HG03469 (cell line): Measurements from ENCODE around the gene FAM124A.

ENCODE experiments used
- ATAC-seq: cut with Tn5 transposase; IDR thresholded peaks from one replicate; pipeline ENCODE4 v1.9.1; 2021; ENCODE audit warnings: mild to moderate bottlenecking, moderate library complexity, moderate number of reproducible peaks; ENCODE audit not compliant: unreplicated experiment

Gene FAM124A

GRCh38 chr13:51222037-51222685, at the start of gene FAM124A:
Gene FAM124A, plus strand, starts transcription at chr13:51222398. Its CDS starts 104 bp downstream, at chr13:51222502.
- no peak for ATAC-seq

DNA sequence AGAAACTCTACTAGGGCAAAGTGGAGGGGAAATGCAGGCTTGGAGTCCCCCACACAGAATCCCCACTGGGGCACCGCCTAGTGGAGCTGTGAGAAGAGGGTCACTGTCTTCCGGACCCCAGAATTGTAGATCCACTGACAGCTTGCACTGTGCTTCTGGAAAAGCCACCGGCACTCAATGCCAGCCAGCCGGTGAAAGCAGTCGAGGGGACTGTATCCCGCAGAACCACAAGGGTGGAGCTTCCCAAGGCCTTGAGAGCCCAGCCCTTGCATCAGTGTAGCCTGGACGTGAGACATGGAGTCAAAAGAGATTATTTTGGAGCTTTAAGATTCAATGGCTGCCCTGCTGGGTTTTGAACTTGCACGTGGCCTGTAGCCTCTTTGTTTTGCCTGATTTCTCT, 47.2 kb upstream of the FAM124A start:
- no peak for ATAC-seq

DNA sequence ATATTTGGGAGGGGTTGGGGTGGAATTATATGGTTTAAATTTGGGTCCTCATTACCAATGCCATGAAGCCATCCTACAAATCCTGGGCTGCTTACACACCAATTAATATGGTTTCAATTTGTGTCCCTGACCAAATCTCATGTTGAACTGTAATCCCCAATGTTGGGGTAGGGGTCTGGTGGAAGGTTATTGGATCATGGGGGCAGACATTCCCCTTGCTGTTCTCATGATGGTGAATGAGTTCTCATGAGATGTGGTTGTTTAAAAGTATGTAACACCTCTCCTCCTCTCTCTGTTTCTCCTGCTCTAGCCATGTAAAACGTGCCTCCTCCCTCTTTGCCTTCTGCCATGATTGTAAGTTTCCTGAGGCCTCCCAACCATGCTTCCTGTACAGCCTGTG, 46.6 kb upstream of the FAM124A start:
- ATAC-seq: no peak

DNA sequence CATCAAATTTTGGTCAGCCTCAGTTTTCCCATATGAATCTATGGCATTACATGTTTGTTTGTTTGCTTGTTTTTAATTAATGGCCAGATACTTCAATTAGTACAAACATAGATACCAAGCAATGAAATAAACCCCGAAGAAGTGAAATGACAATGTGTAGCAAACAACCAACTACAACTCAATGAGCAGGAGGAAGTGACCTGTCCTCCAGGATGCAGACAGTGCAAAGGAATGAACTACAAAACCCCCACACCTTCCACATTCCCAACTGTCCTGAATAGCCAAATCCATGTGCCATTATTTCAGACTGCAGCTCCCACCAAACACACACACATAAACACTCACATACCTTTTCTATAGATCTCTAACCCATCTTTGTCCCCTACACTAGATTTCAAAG, 45.0 kb upstream of the FAM124A start:
- no peak for ATAC-seq

DNA sequence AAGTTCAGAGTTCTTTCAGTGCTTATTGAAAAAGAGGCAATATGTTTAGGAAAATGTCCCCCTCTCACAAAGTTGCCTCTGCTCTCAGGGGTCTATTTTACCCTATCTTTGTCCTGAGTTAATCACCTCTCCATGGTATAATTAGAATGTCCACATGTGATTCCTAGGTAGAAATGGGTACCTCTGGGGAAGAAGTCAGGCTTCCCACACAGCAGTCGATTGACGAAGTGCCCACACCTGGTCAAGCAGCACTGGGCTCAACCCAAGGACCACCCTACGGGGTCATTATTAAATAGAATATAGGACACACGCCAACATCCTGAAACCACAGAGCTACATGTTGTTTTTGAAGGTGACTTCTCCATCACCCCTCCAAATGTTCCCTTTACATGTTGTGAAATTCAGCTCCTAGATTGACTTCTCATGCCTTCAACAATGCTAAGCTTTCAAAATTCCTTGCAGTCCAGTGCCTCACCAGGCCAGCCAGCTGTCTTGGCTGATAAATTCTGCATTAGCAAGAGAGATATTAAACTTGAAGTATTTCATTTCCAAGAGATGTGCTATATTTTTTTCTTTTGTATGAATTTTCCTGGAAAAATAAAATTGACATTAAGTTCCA, 43.6 kb upstream of the FAM124A start:
- ATAC-seq: no peak

GRCh38 chr13:51179432-51179971, 42.7 kb upstream of the FAM124A start:
- no peak for ATAC-seq

- ATAC-seq: no peak
Observed at GRCh38 chr13:51180853-51181511, 41.2 kb upstream of the FAM124A start.

GRCh38 chr13:51181786-51182383, 40.3 kb upstream of the FAM124A start:
- ATAC-seq: no peak

- no peak for ATAC-seq
Observed at GRCh38 chr13:51191743-51192142, 30.5 kb upstream of the FAM124A start.

DNA sequence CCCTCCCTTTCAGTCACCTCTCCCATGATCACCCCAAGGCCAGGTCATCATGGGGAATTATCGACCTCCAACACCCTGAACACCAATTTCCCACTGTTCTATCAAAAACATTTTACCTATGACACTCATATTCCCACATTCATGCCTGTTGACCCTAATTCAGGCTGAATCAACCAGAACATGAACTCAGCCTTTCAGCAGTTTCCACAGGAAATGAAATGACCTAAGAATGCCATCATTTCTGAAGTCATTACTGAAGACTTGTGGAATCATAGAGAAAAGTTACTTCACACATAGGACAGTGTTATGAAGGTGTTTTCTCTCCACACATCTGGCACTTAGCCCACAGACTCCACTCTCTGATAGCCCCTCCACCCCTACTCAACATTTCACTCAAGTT, 29.9 kb upstream of the FAM124A start:
- ATAC-seq: no peak

DNA sequence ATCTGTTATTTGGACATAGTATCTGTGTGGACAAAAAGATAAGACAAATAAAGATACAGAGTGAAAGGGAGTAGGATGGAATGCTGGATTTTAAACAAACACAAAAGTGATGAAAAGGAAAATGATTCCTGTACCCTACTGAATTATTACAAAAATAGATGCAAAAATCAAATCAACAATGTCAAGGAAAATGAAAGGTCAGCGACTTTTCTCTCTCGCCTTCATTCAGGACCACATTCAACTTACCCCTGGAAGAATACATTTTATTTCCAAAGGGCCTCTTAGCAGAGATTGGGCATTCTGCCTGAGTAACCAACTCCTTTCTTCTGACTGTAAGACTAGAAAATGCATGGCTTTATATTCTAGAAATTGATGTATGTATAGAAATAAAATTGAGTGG, 28.8 kb upstream of the FAM124A start:
- no peak for ATAC-seq

- no peak for ATAC-seq
Observed at GRCh38 chr13:51194942-51195341, 27.3 kb upstream of the FAM124A start.

DNA sequence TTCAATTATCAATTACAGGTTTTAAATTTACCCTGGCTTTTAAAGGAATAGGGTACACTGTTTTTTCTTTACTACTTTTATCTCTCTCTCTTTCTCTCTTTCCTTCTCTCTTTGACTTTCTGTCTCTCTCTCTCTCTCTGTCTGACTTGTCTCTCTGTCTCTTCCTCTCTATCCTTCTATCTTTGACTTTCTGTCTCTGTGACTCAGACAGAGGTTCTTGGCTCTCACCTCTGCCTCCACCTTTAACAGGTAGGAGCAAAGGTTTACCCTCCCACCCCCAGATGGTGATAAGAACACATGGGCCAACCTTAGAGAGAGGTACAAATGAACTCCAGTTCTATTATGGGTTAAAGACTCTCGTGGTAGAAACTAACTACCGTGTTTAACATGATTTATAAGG, 20.3 kb upstream of the FAM124A start:
- no peak for ATAC-seq

DNA sequence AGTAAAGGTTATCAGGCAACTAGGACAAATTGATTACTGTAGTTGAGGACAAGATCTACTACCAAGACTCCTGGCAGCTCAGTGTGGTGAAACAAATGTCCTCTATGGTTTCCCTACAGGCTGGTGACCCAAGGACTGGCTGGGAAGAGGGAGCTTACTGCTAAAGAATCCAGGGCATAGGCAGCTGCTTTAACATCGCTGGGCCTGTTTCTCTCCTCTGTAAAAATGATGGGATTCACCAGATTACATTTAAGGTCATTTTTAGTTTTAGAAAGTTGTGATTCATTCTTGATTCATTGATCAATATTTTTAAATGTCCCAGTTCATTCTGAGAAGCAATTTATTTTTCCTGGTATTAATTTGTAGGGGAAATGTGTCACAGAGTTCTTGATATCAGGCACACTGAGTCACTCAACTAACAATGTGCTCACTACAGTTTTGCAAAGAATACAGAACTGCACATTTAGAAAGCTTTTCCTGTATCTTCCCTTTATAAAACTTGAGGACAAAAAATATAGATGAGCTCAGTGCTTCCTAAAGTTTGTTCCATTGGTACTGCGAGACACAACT, 19.6 kb upstream of the FAM124A start:
- no peak for ATAC-seq

- no peak for ATAC-seq
Observed at GRCh38 chr13:51206584-51206983, 15.6 kb upstream of the FAM124A start.

DNA sequence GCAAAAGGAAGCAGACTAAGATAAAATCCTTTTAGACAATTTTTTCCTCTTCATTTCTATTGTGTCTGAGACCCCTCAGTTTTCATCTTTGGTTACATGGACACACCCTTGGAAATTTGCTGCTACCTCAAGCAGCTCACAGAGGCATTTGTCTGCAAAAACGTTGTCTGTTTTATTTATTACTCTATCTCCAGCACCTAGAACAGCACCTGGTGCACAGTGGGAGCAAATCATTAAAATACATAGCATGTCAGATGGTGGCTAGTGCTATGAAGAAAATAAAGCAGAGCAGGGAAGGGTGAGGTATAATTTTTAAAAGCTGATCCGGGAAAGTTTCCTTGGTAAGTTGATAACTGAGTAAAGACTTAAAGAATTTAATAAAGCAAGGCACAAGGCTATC, 14.3 kb upstream of the FAM124A start:
- no peak for ATAC-seq

DNA sequence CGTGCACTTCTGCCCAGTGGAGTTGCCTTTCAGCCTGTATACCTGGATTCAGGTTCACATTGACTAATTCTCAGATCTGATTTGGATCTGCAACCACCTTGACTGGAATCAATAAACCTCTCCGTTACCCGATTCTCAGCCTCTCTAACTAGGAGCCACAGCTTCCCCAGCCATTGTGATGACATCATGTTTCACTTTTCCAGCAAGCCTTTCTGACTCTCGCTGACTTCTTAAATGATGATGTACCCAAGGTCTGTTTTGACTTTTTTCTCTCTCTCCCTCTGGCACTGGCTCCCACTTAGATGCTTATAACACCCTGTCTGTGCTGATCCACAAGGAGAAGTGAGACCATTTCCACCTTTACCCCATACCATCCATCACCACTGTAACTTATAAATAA, 13.5 kb upstream of the FAM124A start:
- no peak for ATAC-seq

- no peak for ATAC-seq
Observed at GRCh38 chr13:51211910-51212309, 10.3 kb upstream of the FAM124A start.

DNA sequence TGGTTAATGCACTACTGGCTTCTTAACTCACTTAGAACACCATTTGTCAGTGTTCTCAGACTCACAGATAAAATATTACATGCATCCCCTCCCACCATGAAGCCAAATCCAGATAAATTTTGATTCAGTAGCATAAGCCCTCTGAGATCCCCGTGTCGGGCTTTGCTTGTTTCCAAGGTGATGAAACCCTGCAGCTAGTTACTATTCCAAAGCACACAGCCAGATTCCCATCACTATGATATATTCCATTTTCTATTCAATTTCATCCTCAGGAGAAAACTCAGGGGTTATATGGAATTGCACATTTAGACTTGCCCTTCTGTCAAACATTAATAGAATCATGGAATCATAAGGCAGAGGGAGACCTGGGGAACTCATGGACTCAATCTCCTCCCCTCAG, 9.4 kb upstream of the FAM124A start:
- no peak for ATAC-seq

GRCh38 chr13:51213173-51213728, 8.9 kb upstream of the FAM124A start:
- no peak for ATAC-seq

GRCh38 chr13:51218626-51219025, 3.6 kb upstream of the FAM124A start:
- no peak for ATAC-seq
